Coronary artery (tissue), 2 donors: ENCODE data around the gene BCAS4.
"Not testable (repeated sequence)": the region's sequence is repeated elsewhere in the genome, so short reads cannot be mapped to it uniquely, and the experiment has no call there.

ENCODE experiments used
- DNase-seq: peaks from one replicate; pipeline ENCODE4 v3.0.0-alpha.2; 2017; ENCODE audit warnings: low spot score
- H3K27ac ChIP-seq, 2 donors: fragments of 200-600 bp; sonication (generic); one replicate each; pipeline ENCODE4 v1.5.1; 2016 to 2019
- H3K4me3 ChIP-seq: fragments of 200-600 bp; sonication (generic); 2 replicates; pipeline ENCODE4 v1.5.1; 2016; ENCODE audit warnings: mild to moderate bottlenecking, moderate library complexity
- TF ChIP-seq, protein P1 (sequence below): fragments of 200-600 bp; sonication (generic); IDR thresholded peaks from one replicate; pipeline ENCODE4 v1.5.1; 2019; ENCODE audit warnings: antibody characterized with exemption

Gene BCAS4

GRCh38 chr20:50797142-50797541 is 2.3 kb downstream of the BCAS4 start:
- no peak for DNase-seq
- no peak overlapping the region for H3K27ac ChIP-seq

GRCh38 chr20:50798650-50799049 is 3.8 kb downstream of the BCAS4 start:
- Histone ChIP-seq H3K27ac (no peak overlapping the region), H3K4me3 (no peak overlapping the region)
- no peak for DNase-seq
- TF ChIP-seq, protein P1, sequence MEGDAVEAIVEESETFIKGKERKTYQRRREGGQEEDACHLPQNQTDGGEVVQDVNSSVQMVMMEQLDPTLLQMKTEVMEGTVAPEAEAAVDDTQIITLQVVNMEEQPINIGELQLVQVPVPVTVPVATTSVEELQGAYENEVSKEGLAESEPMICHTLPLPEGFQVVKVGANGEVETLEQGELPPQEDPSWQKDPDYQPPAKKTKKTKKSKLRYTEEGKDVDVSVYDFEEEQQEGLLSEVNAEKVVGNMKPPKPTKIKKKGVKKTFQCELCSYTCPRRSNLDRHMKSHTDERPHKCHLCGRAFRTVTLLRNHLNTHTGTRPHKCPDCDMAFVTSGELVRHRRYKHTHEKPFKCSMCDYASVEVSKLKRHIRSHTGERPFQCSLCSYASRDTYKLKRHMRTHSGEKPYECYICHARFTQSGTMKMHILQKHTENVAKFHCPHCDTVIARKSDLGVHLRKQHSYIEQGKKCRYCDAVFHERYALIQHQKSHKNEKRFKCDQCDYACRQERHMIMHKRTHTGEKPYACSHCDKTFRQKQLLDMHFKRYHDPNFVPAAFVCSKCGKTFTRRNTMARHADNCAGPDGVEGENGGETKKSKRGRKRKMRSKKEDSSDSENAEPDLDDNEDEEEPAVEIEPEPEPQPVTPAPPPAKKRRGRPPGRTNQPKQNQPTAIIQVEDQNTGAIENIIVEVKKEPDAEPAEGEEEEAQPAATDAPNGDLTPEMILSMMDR: no peak

More at GRCh38 chr20:50797142-50797541, 2.3 kb downstream of the BCAS4 start:
- TF ChIP-seq, protein P1: no peak
- H3K4me3 ChIP-seq: no peak overlapping the region

GRCh38 chr20:50799176-50799889 is 4.5 kb downstream of the BCAS4 start:
- DNase-seq: no peak
- Histone ChIP-seq H3K27ac (no peak overlapping the region), H3K4me3 (no peak overlapping the region)
- TF ChIP-seq, protein P1: no peak

- TF ChIP-seq, protein P1: no peak
- DNase-seq: no peak
- Histone ChIP-seq H3K4me3 (no peak overlapping the region), H3K27ac (no peak overlapping the region)
These were observed 5.2 kb downstream of the BCAS4 start for GRCh38 chr20:50799890-50800550.

DNA sequence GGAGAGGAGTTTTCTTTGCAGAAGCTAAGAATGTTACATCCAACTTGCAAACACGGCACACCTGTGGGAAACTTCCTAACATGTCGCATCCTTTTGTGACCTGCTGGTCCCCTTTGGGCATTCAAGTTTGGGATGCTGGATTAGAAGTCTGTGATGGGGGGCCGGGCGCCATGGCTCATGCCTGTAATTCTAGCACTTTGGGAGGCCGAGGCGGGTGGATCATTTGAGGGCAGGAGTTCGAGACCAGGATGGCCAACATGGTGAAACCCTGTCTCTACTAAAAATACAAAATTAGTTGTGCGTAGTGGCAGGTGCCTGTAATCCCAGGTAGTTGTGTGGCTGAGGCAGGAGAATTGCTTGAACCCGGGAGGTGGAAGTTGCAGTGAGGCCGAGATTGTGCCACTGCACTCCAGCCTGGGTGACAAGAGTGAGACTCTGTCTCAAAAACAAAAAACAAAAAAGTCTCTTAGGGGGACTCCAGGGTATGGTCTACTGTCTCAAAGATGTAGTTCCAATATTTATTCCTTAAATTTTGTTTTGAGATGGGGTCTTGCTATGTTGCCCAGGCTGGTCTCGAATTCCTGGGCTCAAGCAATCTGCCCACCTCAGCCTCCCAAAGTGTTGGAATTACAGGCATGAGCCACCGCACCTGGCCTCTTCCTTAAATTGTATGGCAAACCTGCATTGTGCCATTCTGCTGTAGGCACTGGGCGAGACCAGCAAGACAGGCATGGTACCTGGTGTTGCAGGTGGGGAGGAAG is 6.3 kb downstream of the BCAS4 start:
- H3K4me3 ChIP-seq, H3K27ac ChIP-seq, DNase-seq: not testable (repeated sequence)

GRCh38 chr20:50801747-50802125 is 6.9 kb downstream of the BCAS4 start:
- no peak for DNase-seq
- TF ChIP-seq, protein P1: no peak
- Histone ChIP-seq H3K27ac (no peak overlapping the region), H3K4me3 (no peak overlapping the region)

- Histone ChIP-seq H3K27ac (no peak overlapping the region), H3K4me3 (no peak overlapping the region)
- DNase-seq: no peak
- TF ChIP-seq, protein P1: no peak
These were observed 7.4 kb downstream of the BCAS4 start for GRCh38 chr20:50802289-50802688.
